RWPE1 (cell line): Measurements from ENCODE around the gene CTLA4.

Experiments used
- CTCF ChIA-PET: fragments of 350-600 bp; sonication (Branson Sonifier 250); formaldehyde crosslinking; extraction: SDS; loops from one replicate; lab custom pipeline; 2021; lab: Yijun Ruan, JAX
- POLR2A ChIA-PET: fragments of 400-600 bp; formaldehyde crosslinking; extraction: SDS; loops from one replicate; lab custom pipeline; 2020; ENCODE audit warnings: antibody characterized with exemption; ENCODE audit not compliant: low non-redundant PET; lab: Yijun Ruan, JAX
- DNase-seq: peaks from one replicate; pipeline ENCODE4 v3.0.0; 2012; ENCODE audit warnings: low spot score
- H3K27ac ChIP-seq: fragments of 450-650 bp; 2 replicates; pipeline ENCODE4 v1.5.1; 2017
- CTCF ChIP-seq: fragments of 450-650 bp; conservative IDR thresholded peaks from 2 replicates; pipeline ENCODE4 v1.5.1; 2017; ENCODE audit warnings: low read depth, mild to moderate bottlenecking

CTLA4 gene

GRCh38 chr2:203891474-203891873 lies 23.9 kb downstream of the CTLA4 start:
- no peak for DNase-seq
- H3K27ac ChIP-seq, result no peak overlapping the region
- ChIA-PET CTCF (interaction anchor here (1.0 kb wide), 1 partner anchor 76 kb away, joined by 3 read pairs; no protein-coding TSS in a partner anchor), POLR2A (no interaction called here)
- TF ChIP-seq CTCF, result no peak

GRCh38 chr2:203892207-203892606 lies 24.6 kb downstream of the CTLA4 start:
- no peak overlapping the region for H3K27ac ChIP-seq
- CTCF ChIA-PET, result no interaction called here
- POLR2A ChIA-PET, result no interaction called here

GRCh38 chr2:203893401-203893800 lies 25.8 kb downstream of the CTLA4 start:
- H3K27ac ChIP-seq, result no peak overlapping the region
- TF ChIP-seq CTCF, result no peak
- ChIA-PET POLR2A (no interaction called here), CTCF (no interaction called here)
- no peak for DNase-seq

More at GRCh38 chr2:203892207-203892606, 24.6 kb downstream of the CTLA4 start:
- DNase-seq, result no peak
- TF ChIP-seq CTCF, result no peak

GRCh38 chr2:203893840-203894239 lies 26.3 kb downstream of the CTLA4 start:
- ChIA-PET CTCF (no interaction called here), POLR2A (no interaction called here)
- no peak overlapping the region for H3K27ac ChIP-seq
- DNase-seq, result no peak
- TF ChIP-seq CTCF, result no peak

GRCh38 chr2:203894262-203894661 lies 26.7 kb downstream of the CTLA4 start:
- H3K27ac ChIP-seq, result no peak overlapping the region
- TF ChIP-seq CTCF, result no peak
- no peak for DNase-seq
- ChIA-PET CTCF (no interaction called here), POLR2A (no interaction called here)

- ChIA-PET POLR2A (no interaction called here), CTCF (interaction anchor here (0.7 kb wide), 1 partner anchor 696 kb away, joined by 3 read pairs; no protein-coding TSS in a partner anchor)
- H3K27ac ChIP-seq, result no peak overlapping the region
- TF ChIP-seq CTCF, result no peak
- DNase-seq, result no peak
Observed at GRCh38 chr2:203897544-203897943, 30.0 kb downstream of the CTLA4 start.
